ENCODE data around the gene LSM3.

LSM3 gene

DNA sequence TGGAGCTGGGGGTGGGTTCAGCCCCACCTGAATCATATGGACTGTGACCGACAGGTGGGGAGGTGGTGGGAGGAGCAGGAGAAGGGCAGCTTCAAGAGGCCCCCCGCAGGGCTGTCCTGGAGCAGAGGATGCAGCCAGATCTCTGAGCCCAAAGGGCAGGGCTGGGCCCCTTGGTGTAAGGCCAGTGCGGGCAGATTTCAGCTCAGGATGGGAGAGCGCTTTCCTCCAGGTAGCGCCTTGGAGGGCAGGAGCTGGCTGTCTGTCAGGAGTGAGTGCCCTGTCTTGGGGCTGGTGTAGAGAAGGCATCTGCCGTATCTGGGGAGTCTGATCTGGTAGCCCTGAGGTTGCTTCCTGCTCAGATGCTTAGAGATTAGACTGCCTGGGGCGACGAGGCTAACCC, 46.5 kb upstream of the LSM3 start:
- DNase-seq, result no peak
- Histone ChIP-seq H3K27me3 (ENCODE audit: insufficient read depth, low read depth, severe bottlenecking) (no peaks in the 10 kb centered on the region), H3K27ac (no peak overlapping the region), H3K36me3 (peaks cover 81% of the 10 kb centered on the region), H3K4me3 (ENCODE audit: low read depth, low read length) (no peak overlapping the region), H3K9me3 (ENCODE audit: severe bottlenecking) (no peaks in the 10 kb centered on the region)
- TF ChIP-seq, protein P1, sequence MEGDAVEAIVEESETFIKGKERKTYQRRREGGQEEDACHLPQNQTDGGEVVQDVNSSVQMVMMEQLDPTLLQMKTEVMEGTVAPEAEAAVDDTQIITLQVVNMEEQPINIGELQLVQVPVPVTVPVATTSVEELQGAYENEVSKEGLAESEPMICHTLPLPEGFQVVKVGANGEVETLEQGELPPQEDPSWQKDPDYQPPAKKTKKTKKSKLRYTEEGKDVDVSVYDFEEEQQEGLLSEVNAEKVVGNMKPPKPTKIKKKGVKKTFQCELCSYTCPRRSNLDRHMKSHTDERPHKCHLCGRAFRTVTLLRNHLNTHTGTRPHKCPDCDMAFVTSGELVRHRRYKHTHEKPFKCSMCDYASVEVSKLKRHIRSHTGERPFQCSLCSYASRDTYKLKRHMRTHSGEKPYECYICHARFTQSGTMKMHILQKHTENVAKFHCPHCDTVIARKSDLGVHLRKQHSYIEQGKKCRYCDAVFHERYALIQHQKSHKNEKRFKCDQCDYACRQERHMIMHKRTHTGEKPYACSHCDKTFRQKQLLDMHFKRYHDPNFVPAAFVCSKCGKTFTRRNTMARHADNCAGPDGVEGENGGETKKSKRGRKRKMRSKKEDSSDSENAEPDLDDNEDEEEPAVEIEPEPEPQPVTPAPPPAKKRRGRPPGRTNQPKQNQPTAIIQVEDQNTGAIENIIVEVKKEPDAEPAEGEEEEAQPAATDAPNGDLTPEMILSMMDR (IDR thresholded peaks at IDR 0.05; ENCODE audit: low read depth, low read length), result no peak

DNA sequence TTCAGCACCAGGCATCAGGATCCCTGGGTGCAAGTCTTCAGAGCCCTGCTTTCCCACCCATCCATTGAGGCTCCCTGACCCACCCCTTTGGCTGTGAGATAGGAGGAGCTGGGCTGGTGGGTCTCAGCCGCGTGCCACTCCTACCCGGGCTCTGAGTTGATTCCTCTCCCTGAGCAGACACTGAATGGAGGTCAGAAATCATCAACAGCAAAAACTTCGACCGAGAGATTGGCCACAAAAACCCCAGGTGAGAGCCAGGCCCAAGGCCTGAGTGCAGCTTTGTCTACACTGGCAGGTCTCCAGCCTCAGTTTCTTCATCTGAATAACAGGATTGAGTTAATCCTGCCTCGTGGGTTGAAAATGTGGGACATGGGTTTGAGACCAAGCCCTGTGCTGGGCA, 45.9 kb upstream of the LSM3 start:
- H3K36me3 ChIP-seq, result peaks cover 79% of the 10 kb centered on the region
- DNase-seq, result no peak
- no peak overlapping the region for H3K4me3 ChIP-seq (ENCODE audit: low read depth, low read length)
- TF ChIP-seq, protein P1 (IDR thresholded peaks at IDR 0.05; ENCODE audit: low read depth, low read length), result no peak
- H3K27ac ChIP-seq, result no peak overlapping the region
- H3K9me3 ChIP-seq (ENCODE audit: severe bottlenecking), result no peaks in the 10 kb centered on the region
- no peaks in the 10 kb centered on the region for H3K27me3 ChIP-seq (ENCODE audit: insufficient read depth, low read depth, severe bottlenecking)

- Histone ChIP-seq H3K36me3 (peaks cover 76% of the 10 kb centered on the region), H3K27ac (no peak overlapping the region), H3K9me3 (ENCODE audit: severe bottlenecking) (no peaks in the 10 kb centered on the region), H3K27me3 (ENCODE audit: insufficient read depth, low read depth, severe bottlenecking) (no peaks in the 10 kb centered on the region), H3K4me3 (ENCODE audit: low read depth, low read length) (no peak overlapping the region)
- DNase-seq, result no peak
- TF ChIP-seq, protein P1 (IDR thresholded peaks at IDR 0.05; ENCODE audit: low read depth, low read length), result no peak
Observed at GRCh38 chr3:14133188-14133800, 45.3 kb upstream of the LSM3 start.

DNA sequence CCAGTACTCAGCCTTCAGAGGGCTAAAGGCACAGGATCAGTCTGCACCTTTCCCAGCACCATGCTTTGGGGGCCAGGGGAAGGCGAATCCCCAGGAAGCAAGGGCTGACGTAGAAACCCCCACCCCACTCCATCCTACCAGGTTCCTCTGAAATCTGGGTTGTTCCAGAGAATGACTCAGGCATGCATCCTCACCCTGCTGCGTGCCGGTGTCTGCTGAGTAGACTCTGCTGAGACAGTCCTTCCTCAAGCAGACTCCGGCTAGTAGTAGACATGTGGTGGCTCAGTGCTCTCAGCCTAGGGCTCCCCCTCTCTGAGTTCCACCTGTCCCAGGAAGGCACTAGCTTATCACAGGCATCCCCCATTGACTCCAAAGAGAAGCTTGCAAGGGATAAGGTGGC, 44.7 kb upstream of the LSM3 start:
- Histone ChIP-seq H3K27me3 (ENCODE audit: insufficient read depth, low read depth, severe bottlenecking) (no peaks in the 10 kb centered on the region), H3K27ac (no peak overlapping the region), H3K4me3 (ENCODE audit: low read depth, low read length) (no peak overlapping the region), H3K36me3 (peaks cover 72% of the 10 kb centered on the region), H3K9me3 (ENCODE audit: severe bottlenecking) (no peaks in the 10 kb centered on the region)
- no peak for DNase-seq
- TF ChIP-seq, protein P1 (IDR thresholded peaks at IDR 0.05; ENCODE audit: low read depth, low read length), result no peak

DNA sequence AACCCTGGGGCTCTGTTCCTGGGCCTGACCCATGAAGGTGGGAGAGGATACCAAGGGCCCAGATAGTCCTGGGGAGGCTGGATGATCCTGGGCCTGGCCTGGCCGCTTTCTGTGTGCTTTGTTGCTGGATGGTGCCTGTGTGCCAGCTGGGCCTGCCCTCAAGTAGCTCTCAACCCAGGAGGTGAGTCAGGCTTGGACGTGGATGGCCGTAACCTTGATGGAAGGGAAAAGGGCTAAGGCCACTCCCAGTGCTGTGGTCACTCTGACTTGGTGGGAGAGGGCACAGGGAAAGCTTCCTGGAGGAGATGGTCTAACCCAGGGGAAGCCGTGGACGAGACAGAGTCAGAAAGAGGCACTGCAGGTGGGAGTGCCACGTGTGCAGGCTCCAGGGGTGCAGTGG, 44.3 kb upstream of the LSM3 start:
- Histone ChIP-seq H3K27ac (no peak overlapping the region), H3K27me3 (ENCODE audit: insufficient read depth, low read depth, severe bottlenecking) (no peaks in the 10 kb centered on the region), H3K36me3 (peaks cover 71% of the 10 kb centered on the region), H3K4me3 (ENCODE audit: low read depth, low read length) (no peak overlapping the region), H3K9me3 (ENCODE audit: severe bottlenecking) (no peaks in the 10 kb centered on the region)
- DNase-seq, result no peak
- TF ChIP-seq, protein P1 (IDR thresholded peaks at IDR 0.05; ENCODE audit: low read depth, low read length), result no peak

DNA sequence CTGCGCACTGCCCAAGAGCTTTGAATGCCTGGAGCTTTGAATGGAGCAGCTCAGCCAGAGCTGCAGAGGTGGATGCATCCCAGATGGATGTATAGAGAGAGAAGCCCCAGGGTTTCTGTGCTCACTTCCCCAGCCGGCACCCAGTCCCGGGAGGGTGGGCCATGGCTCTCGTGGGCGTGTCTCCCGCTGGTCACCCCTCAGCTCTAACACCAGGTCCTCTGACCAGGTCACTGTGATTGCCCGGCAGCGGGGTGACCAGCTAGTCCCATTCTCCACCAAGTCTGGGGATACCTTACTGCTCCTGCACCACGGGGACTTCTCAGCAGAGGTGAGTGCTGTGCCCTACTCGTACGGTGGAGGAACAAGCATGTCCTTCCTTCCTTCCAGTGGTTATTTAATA, 43.0 kb upstream of the LSM3 start:
- TF ChIP-seq, protein P1 (IDR thresholded peaks at IDR 0.05; ENCODE audit: low read depth, low read length), result no peak
- Histone ChIP-seq H3K9me3 (ENCODE audit: severe bottlenecking) (no peaks in the 10 kb centered on the region), H3K27me3 (ENCODE audit: insufficient read depth, low read depth, severe bottlenecking) (no peaks in the 10 kb centered on the region), H3K36me3 (peaks cover 67% of the 10 kb centered on the region), H3K4me3 (ENCODE audit: low read depth, low read length) (no peak overlapping the region), H3K27ac (no peak overlapping the region)
- no peak for DNase-seq

Measured in WERI-Rb-1 (cell line).